HepG2 (cell line): ENCODE measurements around the gene SOX4. TPM values are rescaled to one million over a fixed set of nuclear protein-coding genes. Genes with fewer than 3 reads are reported as not detected.

Source experiments
- HCFC1 ChIP-seq: fragments of 150-350 bp; IDR thresholded peaks from 2 replicates; pipeline ENCODE4 v1.6.1; 2014; ENCODE audit warnings: low read depth, low read length
- HMG20B ChIP-seq: conservative IDR thresholded peaks from 2 replicates; pipeline ENCODE4 v1.6.1; 2016; ENCODE audit warnings: missing genetic modification reagents, missing compliant biosample characterization
- IRF2 ChIP-seq: IDR thresholded peaks from 2 replicates; pipeline ENCODE4 v1.6.1; 2018; ENCODE audit warnings: missing genetic modification reagents, missing compliant biosample characterization
- KLF6 ChIP-seq: IDR thresholded peaks from 2 replicates; pipeline ENCODE4 v1.8.0; 2016; ENCODE audit warnings: missing biosample characterization, missing genetic modification reagents
- MAF1 ChIP-seq: sonication (generic); formaldehyde crosslinking; IDR thresholded peaks from 2 replicates; pipeline ENCODE4 v1.5.0; 2020; ENCODE audit warnings: missing genetic modification reagents, borderline replicate concordance
- MED1 ChIP-seq: sonication (generic); formaldehyde crosslinking; IDR thresholded peaks from 2 replicates; pipeline ENCODE4 v1.4.0; 2020; ENCODE audit warnings: missing genetic modification reagents
- NCOR1 ChIP-seq: fragments of 200-600 bp; sonication (generic); IDR thresholded peaks from 2 replicates; pipeline ENCODE4 v1.7.0; 2017; ENCODE audit warnings: antibody characterized with exemption, low read length, borderline replicate concordance
- PCBP1 ChIP-seq: fragments of 200-400 bp; formaldehyde crosslinking; IDR thresholded peaks from 2 replicates; pipeline ENCODE4 v1.6.1; 2017; ENCODE audit warnings: mild to moderate bottlenecking, low read depth, low read length, borderline replicate concordance
- RBAK ChIP-seq: sonication (generic); formaldehyde crosslinking; IDR thresholded peaks from 2 replicates; pipeline ENCODE4 v1.5.1; 2020; ENCODE audit warnings: mild to moderate bottlenecking, missing genetic modification reagents
- RERE ChIP-seq: IDR thresholded peaks from 2 replicates; pipeline ENCODE4 v1.6.1; 2016; ENCODE audit warnings: low read depth, missing genetic modification reagents, missing compliant biosample characterization
- SP5 ChIP-seq: IDR thresholded peaks from 2 replicates; pipeline ENCODE4 v1.6.1; 2016; ENCODE audit warnings: low read depth, borderline replicate concordance
- TBL1XR1 ChIP-seq: fragments of 150-350 bp; IDR thresholded peaks from 2 replicates; pipeline ENCODE4 v1.6.1; 2014; ENCODE audit warnings: borderline replicate concordance, low read length; ENCODE audit not compliant: partially characterized antibody
- ZFP62 ChIP-seq: sonication (generic); formaldehyde crosslinking; IDR thresholded peaks from 2 replicates; pipeline ENCODE4 v1.4.0; 2020; ENCODE audit warnings: missing genetic modification reagents
- ZKSCAN5 ChIP-seq: sonication (generic); formaldehyde crosslinking; IDR thresholded peaks from 2 replicates; pipeline ENCODE4 v1.5.1; 2020; ENCODE audit warnings: mild to moderate bottlenecking, missing genetic modification reagents
- ZMYM4 ChIP-seq: sonication (generic); formaldehyde crosslinking; IDR thresholded peaks from 2 replicates; pipeline ENCODE4 v1.8.1; 2023; ENCODE audit warnings: mild to moderate bottlenecking, missing genetic modification reagents
- ZNF138 ChIP-seq: sonication (generic); formaldehyde crosslinking; IDR thresholded peaks from 2 replicates; pipeline ENCODE4 v1.5.0; 2020; ENCODE audit warnings: mild to moderate bottlenecking, low read depth, missing genetic modification reagents
- ZNF317 ChIP-seq: sonication (generic); formaldehyde crosslinking; IDR thresholded peaks from 2 replicates; pipeline ENCODE4 v1.5.0; 2020; ENCODE audit warnings: mild to moderate bottlenecking, missing genetic modification reagents
- ZNF512B ChIP-seq: sonication (generic); formaldehyde crosslinking; IDR thresholded peaks from 2 replicates; pipeline ENCODE4 v1.5.1; 2020; ENCODE audit warnings: missing genetic modification reagents, mild to moderate bottlenecking, borderline replicate concordance
- ZNF740 ChIP-seq: sonication (generic); formaldehyde crosslinking; IDR thresholded peaks from 2 replicates; pipeline ENCODE4 v1.4.0; 2020; ENCODE audit warnings: missing genetic modification reagents
- ZNF784 ChIP-seq: sonication (generic); formaldehyde crosslinking; IDR thresholded peaks from 2 replicates; pipeline ENCODE4 v1.5.1; 2020; ENCODE audit warnings: missing genetic modification reagents, mild to moderate bottlenecking, borderline replicate concordance
- polyA plus RNA-seq, 8 experiments: library from polyadenylated mRNA; depleted of rRNA in 3 of 8; stranded (reverse) in 7 of 8; unstranded in 1 of 8; fragments of >200 nt; fragmentation: Illumina TruSeq in 4 of 8; extraction: Trizol in 4 of 8; gene quantifications; 2 replicates each; pipeline versions ENCODE4 v1.2.1 to v1.2.3, GENCODE V29; 2011 to 2016; ENCODE audit warnings: low read depth in 4 of 8, missing spikeins in 1 of 8, mixed read lengths in 1 of 8; ENCODE audit not compliant: insufficient read depth in 1 of 8
- total RNA-seq, 5 experiments: library from RNA; depleted of rRNA; stranded (reverse); fragments of >200 nt; fragmentation: Illumina TruSeq; extraction: Trizol; gene quantifications; 2 replicates each; pipeline ENCODE4 v1.2.3, GENCODE V29; 2016; ENCODE audit warnings: low read depth in 1 of 5

Gene SOX4
- total and polyA plus RNA-seq, 2 of the 13 experiments (the other 11 are each of a cell fraction or from before 2014, with no cell fraction given): 2.6 to 3.4 TPM

- TF ChIP-seq ZKSCAN5 (CRISPR knock-in tag) (0 out of 2 replicates have a peak, but pooled peaks have one; percentile 21), MAF1 (CRISPR knock-in tag) (peak; percentile 28; the same call in 1 of the 2 replicates), ZFP62 (no peak), SP5 (no peak), HMG20B (CRISPR knock-in tag) (no peak), ZNF740 (CRISPR knock-in tag) (no peak), RERE (no peak), ZMYM4 (peak; percentile 65), RBAK (no peak), NCOR1 (no peak), KLF6 (CRISPR knock-in tag) (no peak), PCBP1 (no peak), MED1 (no peak), HCFC1 (no peak), ZNF317 (CRISPR knock-in tag) (peak; percentile 54; the same call in 1 of the 2 replicates), TBL1XR1 (no peak), ZNF512B (peak; percentile 95; the same call in 1 of the 2 replicates), ZNF138 (CRISPR knock-in tag) (no peak), IRF2 (no peak; the same call in 1 of the 2 replicates), ZNF784 (CRISPR knock-in tag) (no peak; the same call in 1 of the 2 replicates)
These were observed 1.1 kb downstream of the SOX4 start (continued) for GRCh38 chr6:21594416-21595281.
